OCI-M1 (cell line): ENCODE data around the gene AFAP1L2.
A peak's percentile ranks its signal among the peaks of the same experiment; 100 is the strongest.
"Not testable (repeated sequence)": the region's sequence is repeated elsewhere in the genome, so short reads cannot be mapped to it uniquely, and the experiment has no call there.

ENCODE experiments used
- DNase-seq: peaks from one replicate; lab custom pipeline; 2025; lab: John Stamatoyannopoulos, UW

The AFAP1L2 gene

GRCh38 chr10:114335614-114336013 lies 68.7 kb downstream of the AFAP1L2 start:
- no peak for DNase-seq

- DNase-seq: peak; percentile 31
Measured at GRCh38 chr10:114334301-114334700, 70.0 kb downstream of the AFAP1L2 start.

DNA sequence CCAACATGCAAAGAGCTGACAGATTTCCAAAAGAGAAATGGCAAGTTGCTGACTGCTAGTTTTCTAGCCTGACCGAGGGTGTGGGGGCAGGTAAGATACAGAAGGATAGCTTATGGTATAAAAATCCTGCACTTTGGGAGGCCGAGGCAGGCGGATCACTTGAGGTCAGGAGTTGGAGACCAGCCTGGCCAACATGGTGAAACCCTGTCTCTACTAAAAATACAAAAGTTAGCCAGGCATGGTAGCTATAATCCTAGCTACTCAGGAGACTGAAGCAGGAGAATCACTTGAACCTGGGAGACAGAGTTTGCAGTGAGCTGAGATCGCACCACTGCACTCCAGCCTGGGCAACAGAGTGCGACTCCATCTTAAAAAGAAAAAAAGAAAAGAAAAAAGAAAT lies 70.9 kb downstream of the AFAP1L2 start:
- DNase-seq: not testable (repeated sequence)

DNA sequence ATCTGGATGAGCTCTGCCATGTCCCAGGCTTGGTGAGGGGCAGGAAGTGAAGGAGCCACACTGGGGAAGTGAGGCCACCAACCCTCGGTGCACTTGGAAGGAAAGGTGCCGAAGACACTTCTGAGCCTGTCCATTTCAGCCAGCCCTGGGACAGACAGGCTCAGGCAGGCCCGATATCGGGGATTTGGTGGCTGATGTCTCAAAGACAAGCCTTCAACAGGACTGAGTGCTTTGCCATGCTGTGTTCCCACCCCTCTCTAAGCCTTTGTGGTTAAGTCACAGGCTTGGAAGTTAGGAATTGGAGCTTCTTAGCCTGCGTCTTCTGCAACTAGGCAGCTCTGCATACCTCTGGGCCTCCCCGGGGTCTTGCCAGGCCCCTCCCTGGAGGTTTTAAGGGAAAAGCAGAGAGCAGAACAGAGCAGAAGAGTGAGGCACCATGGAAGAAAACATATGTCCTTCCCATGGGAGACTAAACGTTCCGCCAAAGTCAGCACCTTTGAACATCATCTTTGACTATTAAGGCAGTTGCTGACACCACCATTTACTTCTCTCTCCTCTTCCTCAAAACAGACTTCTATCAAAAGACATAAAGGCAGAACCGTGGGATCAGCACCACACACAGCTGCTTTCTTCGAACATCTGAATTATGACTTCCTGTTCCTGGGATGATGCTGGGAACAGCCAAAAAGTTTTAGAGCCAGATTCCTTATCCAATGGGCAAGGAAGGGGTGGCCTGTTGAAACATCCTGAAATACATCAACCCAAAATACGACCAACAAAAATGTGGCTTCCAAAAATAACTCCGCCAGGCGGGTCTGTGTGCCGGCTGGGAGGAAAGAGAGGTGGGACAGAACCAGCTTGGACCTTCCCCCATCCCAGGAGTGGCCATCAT lies 71.8 kb downstream of the AFAP1L2 start:
- DNase-seq: no peak

DNA sequence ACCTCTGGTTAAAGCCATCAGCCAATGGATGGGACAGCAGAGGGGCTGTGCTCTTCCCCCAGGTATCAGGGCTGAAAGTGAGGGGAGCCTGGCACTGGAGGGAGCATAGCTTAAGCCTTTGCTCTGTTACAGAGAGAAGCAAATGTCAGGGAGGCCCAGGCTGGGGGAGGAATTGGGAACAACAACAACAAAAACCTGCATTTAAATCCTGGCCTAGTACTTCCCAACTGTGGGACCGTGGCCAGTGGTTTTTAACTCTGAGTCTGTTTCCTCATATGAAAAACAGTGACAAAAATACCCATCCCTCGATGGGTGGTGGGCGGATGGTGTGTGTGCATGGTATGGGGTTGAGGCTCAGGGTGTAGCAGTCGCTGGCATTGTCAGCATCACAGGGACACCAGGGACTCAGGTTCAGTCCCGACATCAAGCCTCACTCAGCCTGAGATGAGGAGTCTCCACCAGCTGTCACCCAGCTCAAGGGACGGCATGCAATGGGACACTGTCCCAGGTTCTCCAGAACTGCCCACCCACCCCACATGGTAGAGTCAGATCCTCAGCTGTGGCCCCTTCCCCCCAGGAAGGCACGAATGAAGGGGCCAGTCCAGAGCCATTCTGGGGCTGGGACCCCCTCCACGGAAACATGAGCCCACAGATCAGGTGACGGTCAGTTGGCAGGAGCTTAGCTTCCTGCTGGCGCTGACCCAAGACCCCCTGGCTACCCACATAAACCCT lies 74.5 kb downstream of the AFAP1L2 start:
- no peak for DNase-seq

GRCh38 chr10:114328874-114329273 lies 75.4 kb downstream of the AFAP1L2 start:
- no peak for DNase-seq

DNA sequence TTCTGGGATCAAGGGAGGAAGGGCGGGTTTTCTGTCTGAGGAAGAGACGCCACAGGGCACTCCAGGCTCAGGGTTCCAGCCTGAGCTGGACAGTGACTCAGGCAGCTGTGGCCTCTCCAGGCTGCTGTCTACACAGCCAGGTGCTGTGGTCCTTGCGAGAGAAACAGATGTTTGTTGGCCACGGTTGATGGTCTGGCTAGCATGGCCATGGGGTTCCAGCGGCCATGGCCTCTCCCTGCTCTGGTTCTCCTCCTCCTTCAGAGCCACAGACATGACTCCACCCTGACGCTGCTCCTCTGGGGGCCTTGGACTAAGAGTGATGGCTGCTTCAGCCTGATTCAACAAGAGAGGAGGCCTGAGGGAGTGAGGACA lies 75.9 kb downstream of the AFAP1L2 start:
- no peak for DNase-seq

DNA sequence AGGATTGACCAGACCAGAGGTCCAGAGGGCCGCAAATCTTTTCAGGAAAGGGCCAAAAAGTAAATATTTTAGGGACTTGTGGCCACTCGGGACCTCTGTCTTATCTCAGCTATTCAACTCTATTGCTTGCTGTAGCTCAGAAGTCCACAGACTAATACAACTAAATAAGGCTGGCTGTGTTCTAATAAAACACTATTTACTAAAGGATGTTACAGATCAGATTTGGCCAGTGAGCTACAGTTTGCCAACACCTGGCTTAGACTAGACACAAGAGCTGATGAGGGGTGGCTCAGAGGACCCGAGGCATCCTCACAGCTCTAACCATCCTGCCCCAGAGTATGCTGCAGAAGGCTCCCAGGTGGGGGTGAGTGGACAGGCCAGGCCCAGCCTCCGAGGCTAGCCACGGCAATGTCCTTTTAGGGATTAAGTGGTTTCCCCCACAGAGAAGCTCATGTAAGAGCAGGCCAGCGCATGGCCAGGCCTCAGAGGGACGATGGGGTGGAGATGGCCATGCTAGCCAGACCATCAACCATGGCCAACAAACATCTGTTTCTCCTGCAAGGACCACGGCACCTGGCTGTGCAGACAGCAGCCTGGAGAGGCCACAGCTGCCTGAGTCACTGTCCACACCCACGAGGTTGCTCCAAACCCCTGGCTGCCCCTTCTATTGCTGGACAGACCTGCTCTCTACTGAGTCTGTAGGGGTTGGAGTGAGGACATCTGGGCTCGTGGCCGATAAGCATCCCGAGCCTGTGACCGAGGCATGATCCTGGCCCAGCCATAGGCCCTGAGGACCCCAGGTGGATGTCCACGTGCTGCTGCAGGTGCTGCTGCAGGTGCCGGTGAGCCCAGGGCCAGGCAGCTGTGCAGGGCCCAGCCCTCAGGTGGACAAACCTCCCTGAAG lies 76.5 kb downstream of the AFAP1L2 start:
- DNase-seq: no peak

GRCh38 chr10:114326795-114327194 lies 77.5 kb downstream of the AFAP1L2 start:
- no peak for DNase-seq

GRCh38 chr10:114323023-114323422 lies 81.3 kb downstream of the AFAP1L2 start:
- DNase-seq: no peak

- DNase-seq: no peak
Measured at GRCh38 chr10:114322344-114322743, 82.0 kb downstream of the AFAP1L2 start.

GRCh38 chr10:114320249-114321116 lies 83.8 kb downstream of the AFAP1L2 start:
- no peak for DNase-seq

DNA sequence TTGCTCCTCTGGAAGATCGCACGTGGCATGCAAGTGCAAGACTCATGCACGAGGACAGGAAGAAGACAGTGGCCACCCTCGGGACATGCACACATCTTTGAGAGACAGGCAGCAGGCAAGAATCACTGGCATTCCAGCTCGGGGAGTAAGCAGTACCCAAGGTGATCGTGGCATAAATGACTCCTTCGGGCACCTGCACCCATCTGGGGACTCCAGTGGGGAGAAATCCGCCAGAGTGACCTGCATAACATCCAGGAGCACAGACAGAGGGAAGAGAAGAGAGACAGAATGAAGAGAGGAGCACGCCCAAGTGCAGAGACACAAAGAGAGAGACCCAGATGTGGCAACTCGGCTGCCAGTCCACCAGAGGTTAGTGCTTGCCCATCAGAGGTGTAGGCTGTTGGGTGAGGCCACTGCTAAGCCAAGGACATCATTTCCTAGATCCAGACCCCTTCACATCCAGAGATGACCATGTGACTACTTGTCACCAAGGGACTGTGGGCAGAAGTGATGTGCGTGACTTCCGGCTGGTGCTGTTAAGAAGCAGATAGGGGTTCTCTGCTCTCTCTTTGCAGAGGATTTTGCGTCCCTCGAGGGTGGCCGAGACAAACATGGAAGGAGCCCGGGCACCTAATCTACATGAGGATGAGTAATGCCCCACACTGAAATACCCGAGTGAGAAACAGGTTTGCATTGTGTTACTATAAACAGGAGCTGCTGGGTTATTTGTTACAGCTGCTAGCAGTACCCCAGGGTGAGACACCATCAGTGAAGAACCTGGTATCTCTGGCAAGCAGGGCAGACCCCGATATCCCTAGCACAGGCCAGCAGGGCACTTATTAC lies 84.7 kb downstream of the AFAP1L2 start:
- no peak for DNase-seq

DNA sequence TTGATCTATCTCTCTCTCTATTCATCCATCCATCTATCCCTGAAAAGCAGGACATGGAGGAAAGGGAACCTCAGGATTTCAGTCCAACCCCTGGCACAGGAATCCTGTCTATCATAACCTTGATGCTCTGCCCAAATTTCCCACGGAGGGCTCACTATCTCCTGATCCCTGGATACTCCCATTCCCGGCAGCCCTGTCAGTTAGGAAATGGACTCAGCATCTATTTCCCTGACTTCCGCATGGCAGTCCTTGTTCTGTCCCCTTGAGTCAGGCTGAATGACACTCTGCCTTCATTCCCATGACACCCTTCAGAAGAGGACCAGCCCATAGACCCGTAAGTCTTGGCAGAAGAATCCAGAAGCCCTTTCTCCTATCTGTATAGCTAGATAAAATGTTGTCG lies 87.6 kb downstream of the AFAP1L2 start:
- DNase-seq: no peak

DNA sequence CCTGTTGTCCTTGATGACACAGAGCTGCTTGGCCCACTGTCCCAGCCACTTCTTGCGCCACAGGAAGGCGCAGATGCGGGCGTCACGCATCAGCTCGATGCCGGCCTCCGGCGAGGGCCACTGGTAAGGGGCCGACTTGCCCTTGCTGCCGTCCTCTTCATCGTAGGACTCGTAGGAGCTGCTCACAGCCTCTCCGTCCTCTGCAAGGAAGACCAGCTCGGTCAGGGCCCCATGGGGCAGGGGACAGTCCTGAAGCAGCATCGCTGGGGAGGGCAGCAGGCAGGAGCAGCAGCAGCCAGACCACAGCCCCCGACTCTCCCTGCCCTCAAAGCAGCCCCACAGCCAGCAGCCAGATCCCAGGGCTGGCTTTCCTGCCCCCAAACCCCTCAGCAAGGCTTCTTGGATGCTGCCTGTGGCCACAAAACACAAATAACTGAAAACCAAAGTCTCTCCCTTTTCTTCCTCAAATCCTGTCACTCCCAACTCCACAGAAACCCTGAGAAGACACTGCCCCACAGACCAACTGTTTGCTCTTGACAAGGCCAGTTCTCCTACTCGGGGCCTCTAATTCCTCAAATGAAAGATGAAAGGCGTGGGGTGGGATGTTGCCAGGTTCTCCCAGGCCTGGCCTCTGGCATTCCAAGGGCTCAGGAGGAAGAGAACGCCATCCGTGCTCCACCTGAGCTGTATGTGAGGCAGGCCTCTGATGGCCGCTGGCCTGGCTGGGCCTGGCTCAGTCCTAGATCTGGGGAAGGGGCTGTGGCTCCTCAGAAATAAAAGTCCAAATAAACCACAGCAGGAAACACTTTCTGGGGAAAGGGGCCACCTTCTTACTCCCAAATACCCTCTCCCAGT lies 88.5 kb downstream of the AFAP1L2 start:
- no peak for DNase-seq

DNA sequence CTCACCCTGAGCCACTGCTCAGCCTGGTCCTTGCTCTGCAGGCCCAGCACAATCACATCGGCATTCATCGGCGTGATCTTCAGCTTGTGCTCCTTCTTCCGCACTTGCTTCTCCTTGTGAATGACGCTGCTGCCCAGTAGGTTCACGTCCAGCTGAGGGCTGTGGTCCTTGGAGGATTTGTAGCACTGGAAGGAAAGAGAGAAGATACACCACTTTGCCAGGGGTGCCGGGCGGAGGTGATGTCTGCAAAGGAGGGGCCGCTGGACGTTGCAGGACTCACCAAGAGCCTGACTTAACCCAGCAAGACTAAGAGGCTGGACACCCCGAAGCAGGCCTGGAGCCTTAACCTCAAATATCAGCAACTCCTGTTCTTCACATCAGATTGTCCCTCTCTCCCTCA lies 90.4 kb downstream of the AFAP1L2 start:
- DNase-seq: no peak

DNA sequence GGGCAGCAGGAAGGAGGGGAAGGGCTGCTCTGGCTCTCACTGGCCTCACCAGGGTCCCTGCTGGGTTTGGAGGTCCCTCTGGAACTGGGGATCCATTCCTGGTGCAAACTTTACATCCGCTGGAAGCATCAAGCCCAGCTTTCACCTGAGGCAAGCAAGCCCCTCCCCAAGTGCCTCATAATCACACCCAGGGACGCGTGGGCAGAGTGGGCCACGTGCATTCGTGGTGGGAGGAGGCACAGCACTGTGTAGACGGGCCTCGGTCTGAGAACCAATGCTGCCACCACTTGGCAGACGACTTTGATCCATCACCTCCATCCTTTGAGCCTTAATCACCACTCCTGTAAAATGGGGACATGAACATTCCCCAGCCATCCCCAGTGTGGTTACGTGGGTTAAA lies 91.2 kb downstream of the AFAP1L2 start:
- no peak for DNase-seq

- no peak for DNase-seq
Measured at GRCh38 chr10:114311496-114312209, 92.6 kb downstream of the AFAP1L2 start.

DNA sequence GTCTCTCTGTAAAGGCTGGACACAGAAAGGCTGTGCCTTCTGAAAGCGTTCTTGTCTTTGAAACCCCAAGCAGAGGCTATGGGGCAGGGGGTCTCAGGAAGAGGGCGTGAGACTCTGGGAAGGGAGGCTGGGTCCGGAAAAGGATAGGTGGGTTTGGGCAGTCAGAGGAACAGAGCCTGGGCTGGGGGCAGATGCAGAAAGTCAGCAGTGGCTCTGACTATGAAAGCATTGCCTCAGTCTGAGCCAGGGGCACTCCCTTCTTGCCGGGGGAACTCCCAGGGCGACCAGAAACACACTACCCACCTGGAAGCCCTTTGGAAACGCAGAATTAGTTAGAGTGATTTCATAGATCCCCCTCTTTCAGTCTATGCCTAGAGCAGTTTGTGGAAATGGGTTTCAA lies 93.3 kb downstream of the AFAP1L2 start:
- no peak for DNase-seq
